CD14-positive monocyte (primary cell): ENCODE measurements around the gene NATD1. TPM values are rescaled to one million over a fixed set of nuclear protein-coding genes. Genes with fewer than 3 reads are reported as not detected.

ENCODE experiments used
- DNase-seq, 3 donors: peaks; one replicate each; pipeline ENCODE4 v3.0.0-alpha.2; 2011 to 2022
- H2AFZ ChIP-seq: 2 replicates; pipeline ENCODE4 v1.6.0; 2012; ENCODE audit warnings: mild to moderate bottlenecking, low read depth, low read length, inconsistent platforms; ENCODE audit not compliant: insufficient read depth, poor library complexity, severe bottlenecking
- H3K27ac ChIP-seq, 2 donors: 1 replicate in 1 of 2; 2 replicates in 1 of 2; pipeline ENCODE4 v1.5.1; 2012 to 2013; ENCODE audit warnings: low read length in 2 of 2, control low read depth in 1 of 2, inconsistent platforms in 1 of 2, low read depth in 1 of 2, mild to moderate bottlenecking in 1 of 2
- H3K27me3 ChIP-seq, 2 donors: one replicate each; pipeline versions ENCODE4 v1.6.0 to v1.6.1; 2011 to 2013; ENCODE audit warnings: low read length in 2 of 2; ENCODE audit not compliant: control insufficient read depth in 2 of 2, insufficient read depth in 2 of 2
- H3K36me3 ChIP-seq, 2 donors: replicated peaks in 1 of 2; 1 replicate in 1 of 2; 2 replicates in 1 of 2; pipeline versions ENCODE4 v1.5.1 to v1.6.1; 2012 to 2013; ENCODE audit warnings: low read length in 2 of 2, control low read depth in 1 of 2, inconsistent platforms in 1 of 2, mild to moderate bottlenecking in 1 of 2; ENCODE audit not compliant: insufficient read depth in 2 of 2, control insufficient read depth in 1 of 2
- H3K4me1 ChIP-seq, 2 donors: 1 replicate in 1 of 2; 2 replicates in 1 of 2; pipeline versions ENCODE4 v1.5.1 to v1.6.1; 2012 to 2013; ENCODE audit warnings: low read length in 2 of 2, control low read depth in 1 of 2, inconsistent platforms in 1 of 2, mild to moderate bottlenecking in 1 of 2, moderate library complexity in 1 of 2; ENCODE audit not compliant: insufficient read depth in 2 of 2, control insufficient read depth in 1 of 2
- H3K4me2 ChIP-seq: replicated peaks from 2 replicates; pipeline ENCODE3; 2012; ENCODE audit warnings: low read length, moderate library complexity, mild to moderate bottlenecking; ENCODE audit not compliant: poor library complexity, severe bottlenecking; ENCODE audit errors: extremely low read depth
- H3K4me3 ChIP-seq, 3 experiments: fragments of 200-600 bp in 1 of 3; sonication (generic) in 1 of 3; replicated peaks in 1 of 3; 1 replicate in 2 of 3; 2 replicates in 1 of 3; pipeline ENCODE4 v1.5.1; 2011 to 2013; ENCODE audit warnings: low read length in 3 of 3, mild to moderate bottlenecking in 3 of 3, control low read depth in 2 of 3, low read depth in 2 of 3, inconsistent platforms in 1 of 3, moderate library complexity in 1 of 3
- H3K79me2 ChIP-seq: 2 replicates; pipeline ENCODE4 v1.6.0; 2012; ENCODE audit warnings: mild to moderate bottlenecking, control low read depth, inconsistent platforms, low read length, moderate library complexity; ENCODE audit not compliant: insufficient read depth
- H3K9ac ChIP-seq: 2 replicates; pipeline ENCODE4 v1.6.0; 2017; ENCODE audit warnings: low read length, mild to moderate bottlenecking; ENCODE audit not compliant: insufficient read depth, poor library complexity, severe bottlenecking
- H3K9me3 ChIP-seq, 2 donors: replicated peaks in 1 of 2; 1 replicate in 1 of 2; 2 replicates in 1 of 2; pipeline versions ENCODE4 v1.5.1 to v1.6.1; 2012 to 2013; ENCODE audit warnings: low read length in 2 of 2, control low read depth in 1 of 2; ENCODE audit not compliant: control insufficient read depth in 1 of 2, insufficient read depth in 1 of 2
- H4K20me1 ChIP-seq: 2 replicates; pipeline ENCODE4 v1.6.0; 2012; ENCODE audit warnings: mild to moderate bottlenecking, low read length, control low read depth, moderate library complexity; ENCODE audit not compliant: insufficient read depth
- H3K27ac Mint-ChIP-seq, 7 donors: one replicate each; pipeline ENCODE4 v1.8.0; 2020; ENCODE audit warnings: mild to moderate bottlenecking in 7 of 7, mixed read lengths in 7 of 7, moderate library complexity in 6 of 7, inconsistent platforms in 2 of 7
- H3K27me3 Mint-ChIP-seq, 3 donors: one replicate each; pipeline ENCODE4 v1.8.0; 2021 to 2022; ENCODE audit warnings: low read depth in 3 of 3, mild to moderate bottlenecking in 3 of 3, mixed read lengths in 3 of 3, moderate library complexity in 3 of 3, inconsistent platforms in 1 of 3
- H3K36me3 Mint-ChIP-seq, 2 donors: one replicate each; pipeline ENCODE4 v1.8.0; 2020; ENCODE audit warnings: mixed read lengths in 2 of 2, inconsistent platforms in 1 of 2, mild to moderate bottlenecking in 1 of 2
- H3K4me1 Mint-ChIP-seq: one replicate; pipeline ENCODE4 v1.8.0; 2020; ENCODE audit warnings: mild to moderate bottlenecking, mixed read lengths
- H3K4me3 Mint-ChIP-seq, 2 donors: one replicate each; pipeline ENCODE4 v1.8.0; 2020; ENCODE audit warnings: mild to moderate bottlenecking in 2 of 2, mixed read lengths in 2 of 2, moderate library complexity in 1 of 2
- H3K9me3 Mint-ChIP-seq, 7 donors: one replicate each; pipeline ENCODE4 v1.8.0; 2020 to 2022; ENCODE audit warnings: mixed read lengths in 7 of 7, mild to moderate bottlenecking in 6 of 7, moderate library complexity in 6 of 7, inconsistent platforms in 2 of 7
- CTCF ChIP-seq: fragments of 200-600 bp; IDR thresholded peaks from one replicate; pipeline ENCODE4 v1.8.0; 2022; ENCODE audit warnings: antibody characterized with exemption, mild to moderate bottlenecking
- WGBS: methylation state at CpG from one replicate; pipeline ENCODE4 v1.1.5; 2013; ENCODE audit warnings: missing lambda C conversion rate; ENCODE audit not compliant: insufficient coverage; 5-methylcytosine and 5-hydroxymethylcytosine counted together
- intact Hi-C, 2 donors: fragments of 100-400 bp; cut with micrococcal nuclease; formaldehyde crosslinking; loops; one replicate each; pipeline versions ENCODE4 v1.15.0 to v1.15.1; 2023
- polyA plus RNA-seq, 3 donors: library from polyadenylated mRNA; depleted of rRNA in 1 of 3; unstranded in 2 of 3; stranded (reverse) in 1 of 3; fragments of 300-500 nt in 2 of 3; fragments of >200 nt in 1 of 3; fragmentation: Illumina TruSeq in 2 of 3; gene quantifications; 1 replicate in 2 of 3; 2 replicates in 1 of 3; pipeline ENCODE4 v1.2.3, GENCODE V29; 2012 to 2021

The NATD1 gene
- polyA plus RNA-seq, 3 donors = 3.0 to 13.6 (median 3.8) TPM

- no peaks in the 10 kb centered on the region for H3K27me3 ChIP-seq
- peaks cover 26% of the 10 kb centered on the region for H3K4me1 Mint-ChIP-seq
- no peak overlapping the region for H2AFZ ChIP-seq
- intact Hi-C loops = no loop called here
- no peaks in the 10 kb centered on the region for H3K9me3 ChIP-seq
- no peak for TF ChIP-seq CTCF
- no peak overlapping the region for H3K9ac ChIP-seq
- peak overlapping the region in 3 of 7 donors; percentile 5 to 58 (median 27) for H3K27ac Mint-ChIP-seq
- H3K36me3 ChIP-seq = peaks cover 38 to 79% of the 10 kb centered on the region in 2 donors
- peak overlapping the region in 1 of 2 donors; percentile 61 for H3K27ac ChIP-seq
- peaks cover 0 to 3% (median 0%) of the 10 kb centered on the region in 7 donors for H3K9me3 Mint-ChIP-seq
- H3K4me3 Mint-ChIP-seq = no peak overlapping the region
- H3K36me3 Mint-ChIP-seq = peaks cover 54 to 78% of the 10 kb centered on the region in 2 donors
- DNase-seq = no peak
- H3K27me3 Mint-ChIP-seq = peaks cover 0 to under 1% (median 0%) of the 10 kb centered on the region in 3 donors
- WGBS = 96% methylated on average over 3 of the region's 5 CpGs
- H3K79me2 ChIP-seq = peaks cover 23% of the 10 kb centered on the region
- H3K4me1 ChIP-seq = peaks cover 11 to 12% of the 10 kb centered on the region in 2 donors
- H3K4me2 ChIP-seq = no peak overlapping the region
- peaks cover 50% of the 10 kb centered on the region for H4K20me1 ChIP-seq
- no peak overlapping the region for H3K4me3 ChIP-seq
Measured at GRCh38 chr17:21194703-21195102, 58.5 kb downstream of the NATD1 start.

GRCh38 chr17:21194226-21194625 lies 59.0 kb downstream of the NATD1 start:
- peaks cover 11 to 12% of the 10 kb centered on the region in 2 donors for H3K4me1 ChIP-seq
- 52% methylated on average over 6 of the region's 8 CpGs for WGBS
- peaks cover 45% of the 10 kb centered on the region for H4K20me1 ChIP-seq
- no peaks in the 10 kb centered on the region for H3K27me3 ChIP-seq
- H3K27me3 Mint-ChIP-seq = no peaks in the 10 kb centered on the region
- no peak overlapping the region for H3K4me3 ChIP-seq
- H3K9me3 ChIP-seq = no peaks in the 10 kb centered on the region
- H3K27ac ChIP-seq = peak overlapping the region in 1 of 2 donors; percentile 61
- no peak for DNase-seq
- H3K4me3 Mint-ChIP-seq = no peak overlapping the region
- TF ChIP-seq CTCF = no peak
- no peak overlapping the region for H2AFZ ChIP-seq
- peaks cover 0 to 3% (median 0%) of the 10 kb centered on the region in 7 donors for H3K9me3 Mint-ChIP-seq
- H3K36me3 ChIP-seq = peaks cover 41 to 81% of the 10 kb centered on the region in 2 donors
- H3K36me3 Mint-ChIP-seq = peaks cover 58 to 82% of the 10 kb centered on the region in 2 donors
- H3K4me1 Mint-ChIP-seq = peaks cover 23% of the 10 kb centered on the region
- H3K27ac Mint-ChIP-seq = peak overlapping the region in 3 of 7 donors; percentile 27 to 55 (median 38)
- H3K9ac ChIP-seq = no peak overlapping the region
- no peak overlapping the region for H3K4me2 ChIP-seq
- intact Hi-C loops = no loop called here
- peaks cover 18% of the 10 kb centered on the region for H3K79me2 ChIP-seq
